UCSD-AML1 (cell line): ENCODE results near the gene CYP2U1.
"Not testable (repeated sequence)": the region's sequence is repeated elsewhere in the genome, so short reads cannot be mapped to it uniquely, and the experiment has no call there.

Experiments
- DNase-seq: peaks from one replicate; lab custom pipeline; 2025; ENCODE audit not compliant: unreplicated experiment; lab: John Stamatoyannopoulos, UW

Gene CYP2U1

DNA sequence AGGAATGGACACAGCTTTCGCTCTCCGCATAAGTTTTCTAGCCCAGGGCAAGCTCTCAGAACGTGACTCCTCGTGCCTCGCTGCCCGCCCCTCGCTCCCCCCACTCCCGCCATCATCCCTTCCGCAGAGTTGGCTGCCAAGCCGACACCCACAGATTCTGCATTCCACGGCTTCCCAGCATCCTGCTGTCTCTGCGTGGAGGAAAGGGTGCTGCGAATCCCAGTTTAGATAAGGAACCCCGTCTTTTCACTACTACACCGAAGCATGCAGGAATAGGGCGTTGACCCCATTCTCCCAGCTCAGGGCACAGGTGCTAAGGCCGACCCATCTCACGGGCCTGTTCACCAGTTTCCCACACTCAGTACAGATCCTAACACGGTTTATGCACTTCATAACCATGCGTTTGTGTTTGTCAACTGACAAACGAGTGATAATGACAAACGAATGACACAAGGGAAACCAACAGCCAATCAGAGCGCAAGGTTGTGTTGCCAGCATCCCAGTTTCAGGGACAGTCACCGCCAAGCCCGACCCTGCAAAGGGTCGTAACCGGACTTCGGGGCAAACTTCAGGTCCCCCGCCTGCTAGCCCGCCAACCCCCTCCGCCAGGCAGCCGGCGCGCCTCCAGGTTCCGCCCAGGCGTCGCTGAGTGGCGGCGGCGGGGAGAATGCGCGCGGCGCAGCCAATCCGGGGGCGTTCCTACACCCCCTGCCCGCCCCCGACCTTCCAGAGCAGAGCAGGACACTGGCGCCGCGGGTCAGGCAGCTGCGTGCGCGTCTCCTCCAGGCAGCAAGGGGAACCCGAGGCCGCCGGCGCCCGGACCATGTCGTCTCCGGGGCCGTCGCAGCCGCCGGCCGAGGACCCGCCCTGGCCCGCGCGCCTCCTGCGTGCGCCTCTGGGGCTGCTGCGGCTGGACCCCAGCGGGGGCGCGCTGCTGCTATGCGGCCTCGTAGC is at the start of gene CYP2U1:
Gene CYP2U1, plus strand, starts transcription at position 729 of the 954 bp plus-strand sequence. Its CDS starts 95 bp downstream, at position 824.
- peak; percentile 10 for DNase-seq

DNA sequence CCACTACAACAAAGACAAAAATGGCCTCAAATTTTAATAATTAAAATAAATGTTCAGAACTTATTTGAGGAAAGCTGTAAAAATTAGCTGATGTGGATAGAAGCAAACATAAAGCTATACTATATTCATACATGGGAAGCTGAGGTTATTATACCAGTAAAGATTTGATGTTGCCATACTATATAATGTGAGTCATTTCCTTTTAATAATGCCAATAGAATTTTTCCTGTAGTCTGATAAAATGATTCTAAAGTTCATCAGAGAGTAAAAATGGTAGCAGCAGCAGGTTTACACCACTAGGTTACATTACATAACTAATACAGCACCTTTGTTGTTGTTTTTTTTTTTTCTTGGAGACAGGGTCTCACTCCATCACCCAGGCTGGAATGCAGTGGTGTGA is 45.5 kb upstream of the CYP2U1 start:
- DNase-seq: no peak

DNA sequence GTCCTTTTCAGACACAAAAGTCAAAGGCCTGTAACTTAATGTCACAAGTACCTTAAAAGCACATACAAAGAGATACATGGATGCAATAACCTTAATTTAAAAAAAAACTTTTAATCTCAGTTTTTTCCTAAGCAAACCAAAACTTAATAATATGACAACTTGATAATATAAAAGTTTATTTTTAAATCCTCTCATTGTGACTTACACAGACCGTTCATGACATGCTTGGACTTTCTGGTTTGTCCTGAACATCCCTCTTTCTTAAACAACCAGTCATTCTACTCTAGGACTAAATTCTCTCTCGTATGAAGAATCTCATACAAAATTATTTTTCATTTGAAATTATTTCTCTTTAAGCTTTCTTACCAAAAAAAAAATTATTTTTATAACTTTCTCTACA is 43.1 kb upstream of the CYP2U1 start:
- DNase-seq: no peak

- no peak for DNase-seq
These were observed 40.6 kb upstream of the CYP2U1 start for GRCh38 chr4:107890779-107891178.

DNA sequence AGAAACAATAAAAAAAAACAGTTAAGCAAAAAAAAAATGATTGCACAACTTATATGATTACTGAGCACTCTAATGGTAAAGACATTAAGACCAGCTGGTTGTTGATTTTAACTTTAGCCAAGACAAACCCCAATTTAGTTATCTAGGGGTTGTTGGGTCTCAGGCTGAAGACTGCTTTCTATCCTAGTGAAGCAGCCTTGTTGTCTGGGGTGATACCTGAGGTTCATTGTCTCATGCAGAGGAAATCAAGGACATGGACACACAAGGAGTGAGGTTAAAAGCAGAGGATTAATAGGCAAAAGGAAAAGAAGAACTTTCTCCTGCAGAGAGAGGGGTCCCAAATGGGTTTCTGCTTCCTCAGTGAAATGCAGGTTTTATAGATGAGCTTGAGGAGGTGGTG is 40.0 kb upstream of the CYP2U1 start:
- no peak for DNase-seq

- DNase-seq: no peak
These were observed 37.9 kb upstream of the CYP2U1 start for GRCh38 chr4:107893171-107894137.

DNA sequence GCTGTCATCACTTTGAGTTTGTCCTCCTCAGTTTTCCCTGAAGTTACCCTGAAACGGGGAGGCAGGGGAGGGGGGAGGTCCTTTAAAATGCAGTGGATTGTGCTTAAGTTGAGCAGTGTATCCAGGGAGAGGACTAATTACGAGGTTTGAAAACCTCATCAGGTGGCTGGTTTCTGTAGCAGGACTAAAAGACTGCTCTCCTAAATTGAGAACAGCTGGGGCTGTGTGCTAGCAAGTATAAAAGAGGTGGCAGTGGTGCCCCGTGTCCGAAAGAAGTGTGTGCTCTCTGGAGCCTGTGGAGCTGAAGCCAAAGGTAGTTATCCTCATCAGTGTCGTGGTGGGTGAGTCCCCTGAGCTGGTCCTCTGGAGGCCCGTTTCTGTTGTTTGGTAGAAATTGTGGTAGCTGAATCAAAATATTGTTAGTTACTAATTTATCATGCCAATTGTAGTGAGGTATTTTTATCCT is 37.2 kb upstream of the CYP2U1 start:
- no peak for DNase-seq

- DNase-seq: no peak
These were observed 35.1 kb upstream of the CYP2U1 start for GRCh38 chr4:107896158-107896645.

DNA sequence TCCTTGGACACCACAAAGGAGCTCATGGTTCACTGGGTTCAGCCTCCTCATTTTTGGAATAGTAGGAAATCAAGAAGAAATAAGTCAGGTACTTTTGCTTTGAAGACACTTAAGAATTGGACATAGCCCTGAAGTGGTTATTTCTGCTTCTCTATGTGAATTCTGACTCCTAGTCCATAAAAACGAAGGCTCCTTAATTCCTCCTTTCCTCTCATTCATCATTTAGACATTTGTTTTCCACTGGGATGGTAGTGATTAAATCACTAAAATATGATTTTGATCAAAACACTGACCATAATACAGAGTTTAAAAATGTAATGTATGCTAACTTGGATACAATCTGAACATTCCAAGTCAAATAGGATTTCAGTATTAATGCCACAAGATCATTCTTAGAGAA is 34.7 kb upstream of the CYP2U1 start:
- no peak for DNase-seq

DNA sequence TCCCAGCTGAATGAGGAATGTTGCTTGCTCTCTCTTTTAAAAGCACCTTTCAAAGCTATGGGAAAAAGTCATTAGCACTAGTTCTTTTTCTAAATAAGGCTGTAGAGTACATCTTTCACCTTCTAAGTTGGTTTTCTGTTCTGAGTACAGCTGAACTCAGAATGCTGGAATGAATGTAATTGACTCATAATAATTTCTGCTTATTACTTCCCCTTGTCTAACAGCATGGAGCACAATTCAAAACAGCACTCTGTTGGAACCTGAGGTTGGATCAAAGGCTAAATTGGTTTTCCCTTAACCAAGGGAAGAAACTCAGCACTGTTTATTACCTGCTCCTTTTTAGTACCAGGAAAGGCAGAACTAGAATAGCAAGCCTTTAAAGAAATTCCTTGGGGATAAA is 33.5 kb upstream of the CYP2U1 start:
- DNase-seq: no peak

- DNase-seq: no peak
These were observed 31.3 kb upstream of the CYP2U1 start for GRCh38 chr4:107900067-107900466.

DNA sequence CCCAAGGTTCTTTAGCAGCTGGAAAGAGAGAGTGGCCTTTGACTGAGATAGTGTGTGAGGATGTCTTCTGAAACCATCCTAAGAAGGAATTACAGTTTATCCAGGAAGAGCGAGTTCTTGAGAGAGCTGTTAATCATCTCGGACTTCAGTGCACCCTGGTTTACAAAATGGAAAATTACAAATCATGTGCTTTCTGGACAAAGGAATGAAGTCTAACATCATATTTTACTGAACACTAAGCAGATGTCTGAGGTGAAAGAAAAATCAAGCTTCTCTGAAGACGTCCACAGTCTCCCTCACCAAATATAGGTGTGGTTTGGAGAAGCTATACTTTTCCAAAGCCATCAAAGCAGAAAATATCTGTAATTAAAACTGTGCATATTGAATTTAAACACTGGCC is 30.8 kb upstream of the CYP2U1 start:
- DNase-seq: no peak

DNA sequence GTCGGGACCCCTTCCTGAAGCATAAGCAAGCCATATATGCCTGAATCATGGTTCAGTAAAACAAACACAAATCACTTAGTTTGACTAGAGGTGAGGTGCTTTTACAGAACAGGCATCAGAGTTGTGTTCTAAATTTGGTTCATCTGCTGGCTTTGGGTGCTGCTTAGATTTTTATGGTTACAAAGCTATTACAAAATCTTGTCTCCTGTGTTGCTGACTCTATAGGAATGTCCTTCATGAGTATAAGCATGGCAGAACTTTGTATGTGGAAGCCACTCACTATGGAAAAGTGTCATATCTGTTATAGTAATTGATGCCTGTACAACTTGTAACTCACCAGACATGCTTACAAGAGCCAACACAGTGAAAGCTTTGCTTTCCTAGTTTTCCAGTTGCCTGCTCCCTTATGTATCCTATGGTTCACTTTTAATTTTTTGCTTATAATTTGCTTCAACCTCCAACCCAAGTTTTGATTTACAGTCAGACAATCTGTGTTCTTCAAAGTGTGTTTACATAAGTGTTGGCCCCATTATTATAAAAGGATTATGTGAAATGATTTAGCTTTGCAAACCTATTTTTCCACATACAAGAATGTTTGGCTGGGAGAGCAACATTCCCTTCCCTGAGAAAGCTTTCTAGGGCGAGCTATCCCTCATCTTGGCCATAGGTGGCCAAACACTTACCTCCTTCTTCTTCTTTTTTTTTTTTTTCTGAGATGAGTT is 30.0 kb upstream of the CYP2U1 start:
- DNase-seq: no peak

DNA sequence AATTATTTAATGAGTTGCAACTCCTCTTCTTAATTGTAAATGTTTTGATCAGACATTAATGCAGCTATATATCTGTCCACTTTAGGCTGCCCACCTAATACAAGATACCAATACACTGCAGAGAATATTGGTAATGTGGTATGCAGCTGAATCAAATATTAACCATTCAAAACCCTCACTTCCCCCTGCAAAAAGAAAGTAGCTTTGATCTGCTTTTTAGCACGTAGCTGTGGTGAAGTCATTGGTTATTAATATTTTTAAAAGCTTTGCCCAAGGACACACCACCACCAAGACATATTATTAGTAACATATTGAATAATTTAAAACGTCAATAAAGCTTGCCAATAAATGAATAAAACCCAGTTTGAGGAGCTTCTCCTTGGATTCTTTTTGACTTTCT is 28.6 kb upstream of the CYP2U1 start:
- no peak for DNase-seq

DNA sequence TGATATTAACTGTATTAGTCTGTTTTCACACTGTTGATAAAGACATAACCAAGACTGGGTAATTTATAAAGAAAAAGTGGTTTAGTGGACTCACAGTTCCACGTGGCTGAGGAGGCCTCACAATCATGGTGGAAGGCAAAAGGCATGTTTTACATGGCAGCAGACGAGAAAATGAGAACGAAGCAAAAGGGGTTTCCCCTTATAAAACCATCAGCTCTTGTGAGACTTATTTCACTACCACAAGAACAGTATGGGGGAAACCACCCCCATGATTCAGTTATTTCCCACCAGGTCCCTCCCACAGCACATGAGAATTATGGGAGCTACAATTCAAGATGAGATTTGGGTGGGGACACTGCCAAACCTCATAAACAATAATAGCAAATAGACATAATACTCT is 26.3 kb upstream of the CYP2U1 start:
- DNase-seq: not testable (repeated sequence)

DNA sequence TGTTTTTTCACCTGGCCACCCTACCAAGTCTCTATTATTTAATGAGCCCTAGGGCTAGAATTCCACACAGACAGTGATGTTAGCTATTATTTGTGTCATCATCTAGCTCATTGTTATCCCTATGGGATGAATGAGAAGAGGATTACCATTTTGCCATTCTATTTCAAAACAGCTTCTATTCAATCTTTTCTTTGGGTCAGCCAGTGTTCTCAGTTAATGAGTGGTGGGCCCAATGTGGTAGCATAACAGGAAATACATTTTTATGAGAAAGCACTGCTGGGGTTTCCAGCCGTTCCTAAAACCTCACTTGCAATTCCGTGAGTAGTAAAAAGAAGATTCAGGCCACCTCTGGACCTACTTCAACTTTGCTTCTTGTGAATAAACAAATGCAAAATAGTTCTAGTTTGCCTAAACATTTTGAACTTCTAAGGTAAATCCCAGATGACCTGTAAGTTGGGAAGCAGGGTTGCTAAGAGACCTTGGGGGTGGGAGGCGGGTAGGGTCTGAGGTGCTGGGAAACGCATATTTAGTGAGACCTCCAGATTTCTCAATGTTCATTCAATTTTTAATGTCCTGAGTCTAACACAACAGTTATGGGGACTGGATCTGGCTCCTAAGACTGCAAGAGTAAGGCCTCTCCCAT is 24.8 kb upstream of the CYP2U1 start:
- DNase-seq: no peak

GRCh38 chr4:107908377-107908776 is 23.0 kb upstream of the CYP2U1 start:
- no peak for DNase-seq

- DNase-seq: no peak
These were observed 18.0 kb upstream of the CYP2U1 start for GRCh38 chr4:107913283-107913899.

GRCh38 chr4:107915220-107915619 is 16.1 kb upstream of the CYP2U1 start:
- no peak for DNase-seq

GRCh38 chr4:107916623-107917022 is 14.7 kb upstream of the CYP2U1 start:
- no peak for DNase-seq
